Liver (tissue), 2 donors: ENCODE measurements around the gene CLIP1.

Experiments
- RXRA ChIP-seq, 2 donors: IDR thresholded peaks; 2 replicates each; pipeline ENCODE4 v1.6.1; 2017 to 2018; ENCODE audit warnings: antibody characterized with exemption in 2 of 2, mild to moderate bottlenecking in 1 of 2
- YY1 ChIP-seq: IDR thresholded peaks from 2 replicates; pipeline ENCODE4 v1.6.1; 2016; ENCODE audit warnings: antibody characterized with exemption, mild to moderate bottlenecking
- donor health status: healthy.

- peak; percentile 99 for TF ChIP-seq YY1
- peak in 1 of 2 donors; percentile 44 for TF ChIP-seq RXRA (IDR thresholded peaks at IDR 0.05)
Observed at GRCh38 chr12:122225683-122226365, 196.6 kb downstream of the CLIP1 start, which contains the start of gene DIABLO.
